GM23338 (cell line): ENCODE measurements around the gene EFNA4. TPM values are rescaled to one million over a fixed set of nuclear protein-coding genes. Genes with fewer than 3 reads are reported as not detected.
A peak's percentile ranks its signal among the peaks of the same experiment; 100 is the strongest.

Experiments
- ATAC-seq: fragments of 200-7000 bp; cut with Tn5 transposase; 3 replicates; pipeline ENCODE4 v1.9.1; 2020
- DNase-seq: peaks from one replicate; pipeline ENCODE4 v3.0.0-alpha.2; 2015; ENCODE audit warnings: low spot score
- H2AFZ ChIP-seq: fragments of 200-600 bp; sonication (generic); 2 replicates; pipeline ENCODE4 v1.8.0; 2016; ENCODE audit warnings: antibody characterized with exemption, mild to moderate bottlenecking, moderate library complexity
- H3F3A ChIP-seq: fragments of 200-600 bp; sonication (generic); replicated peaks from 2 replicates; pipeline ENCODE4 v1.8.0; 2017; ENCODE audit warnings: antibody characterized with exemption, mixed run types, low read depth
- H3K27ac ChIP-seq: fragments of 200-600 bp; sonication (generic); 2 replicates; pipeline ENCODE4 v1.6.1; 2016; ENCODE audit warnings: low read depth
- H3K27me3 ChIP-seq: fragments of 200-600 bp; sonication (generic); 2 replicates; pipeline ENCODE4 v1.8.0; 2016; ENCODE audit warnings: mild to moderate bottlenecking, mixed run types, moderate library complexity; ENCODE audit not compliant: insufficient read depth
- H3K36me3 ChIP-seq: fragments of 200-600 bp; sonication (generic); 2 replicates; pipeline ENCODE4 v1.8.0; 2016; ENCODE audit warnings: mild to moderate bottlenecking; ENCODE audit not compliant: insufficient read depth
- H3K4me1 ChIP-seq: fragments of 200-600 bp; sonication (generic); 2 replicates; pipeline ENCODE4 v1.8.0; 2016; ENCODE audit warnings: mild to moderate bottlenecking, moderate library complexity; ENCODE audit not compliant: insufficient read depth
- H3K4me2 ChIP-seq: fragments of 200-600 bp; sonication (generic); 2 replicates; pipeline ENCODE4 v1.7.1; 2017; ENCODE audit warnings: mixed run types
- H3K4me3 ChIP-seq: fragments of 200-600 bp; sonication (generic); 2 replicates; pipeline ENCODE4 v1.6.1; 2016; ENCODE audit warnings: mixed run types
- H3K79me2 ChIP-seq: fragments of 200-600 bp; sonication (generic); replicated peaks from 2 replicates; pipeline ENCODE4 v1.8.0; 2017; ENCODE audit warnings: mild to moderate bottlenecking; ENCODE audit not compliant: insufficient read depth
- H3K9me2 ChIP-seq: fragments of 200-600 bp; sonication (generic); 2 replicates; pipeline ENCODE4 v1.8.0; 2017; ENCODE audit not compliant: insufficient read depth
- H4K20me1 ChIP-seq: fragments of 200-600 bp; sonication (generic); replicated peaks from 2 replicates; pipeline ENCODE4 v1.8.0; 2017; ENCODE audit warnings: mild to moderate bottlenecking; ENCODE audit not compliant: insufficient read depth
- H3K27ac Mint-ChIP-seq: 2 replicates; pipeline ENCODE4 v1.8.0; 2020; ENCODE audit warnings: inconsistent platforms, mild to moderate bottlenecking, moderate library complexity, mixed read lengths
- H3K27me3 Mint-ChIP-seq: 3 replicates; pipeline ENCODE4 v1.8.0; 2022; ENCODE audit warnings: low read depth, mild to moderate bottlenecking, moderate library complexity, mixed read lengths, inconsistent platforms; ENCODE audit not compliant: insufficient read depth, poor library complexity
- H3K36me3 Mint-ChIP-seq: 3 replicates; pipeline ENCODE4 v1.8.0; 2021; ENCODE audit warnings: low read depth, mild to moderate bottlenecking, inconsistent platforms, moderate library complexity, mixed read lengths
- H3K4me1 Mint-ChIP-seq: 3 replicates; pipeline ENCODE4 v1.8.0; 2020; ENCODE audit warnings: mild to moderate bottlenecking, inconsistent platforms, mixed read lengths
- H3K4me3 Mint-ChIP-seq: 3 replicates; pipeline ENCODE4 v1.8.0; 2021; ENCODE audit warnings: moderate library complexity, mild to moderate bottlenecking, inconsistent platforms, mixed read lengths
- H3K9me3 Mint-ChIP-seq: 3 replicates; pipeline ENCODE4 v1.8.0; 2020; ENCODE audit warnings: moderate library complexity, mild to moderate bottlenecking, inconsistent platforms, mixed read lengths
- EZH2 ChIP-seq: fragments of 200-600 bp; sonication (generic); IDR thresholded peaks from one replicate; pipeline ENCODE4 v1.8.0; 2017; ENCODE audit warnings: antibody characterized with exemption, mild to moderate bottlenecking, low read depth; ENCODE audit not compliant: unreplicated experiment
- JUNB ChIP-seq: IDR thresholded peaks from one replicate; pipeline ENCODE4 v1.6.1; 2016; ENCODE audit warnings: antibody characterized with exemption; ENCODE audit not compliant: unreplicated experiment
- POLR2AphosphoS5 ChIP-seq: IDR thresholded peaks from 2 replicates; pipeline ENCODE4 v1.6.1; 2016; ENCODE audit warnings: antibody characterized with exemption, low read depth
- polyA plus RNA-seq: library from polyadenylated mRNA; unstranded; fragments of >200 nt; fragmentation: Nextera tagmentation; extraction: Ambion mirVana; gene quantifications from 2 replicates; pipeline ENCODE4 v1.2.1, GENCODE V29; 2016
- total RNA-seq: library from RNA; depleted of rRNA; stranded (reverse); fragments of >200 nt; shearing (Covaris generic); gene quantifications from 2 replicates; pipeline ENCODE4 v1.2.3, GENCODE V29; 2014
- TF ChIP-seq, protein P1 (sequence below): IDR thresholded peaks from one replicate; pipeline ENCODE4 v1.6.1; 2018; ENCODE audit warnings: antibody characterized with exemption; ENCODE audit not compliant: unreplicated experiment
- TF ChIP-seq, protein P2 (sequence below), 2 experiments: fragments of 200-600 bp in 1 of 2; sonication (generic) in 1 of 2; conservative IDR thresholded peaks; 2 replicates each; pipeline versions ENCODE4 v1.5.1 to v1.6.1; 2016 to 2017; ENCODE audit warnings: antibody characterized with exemption in 2 of 2, low read depth in 2 of 2, mild to moderate bottlenecking in 2 of 2, moderate library complexity in 1 of 2

Gene EFNA4
- total and polyA plus RNA-seq, 2 experiments from 2014 or later = 11.1 to 22.9 TPM

DNA sequence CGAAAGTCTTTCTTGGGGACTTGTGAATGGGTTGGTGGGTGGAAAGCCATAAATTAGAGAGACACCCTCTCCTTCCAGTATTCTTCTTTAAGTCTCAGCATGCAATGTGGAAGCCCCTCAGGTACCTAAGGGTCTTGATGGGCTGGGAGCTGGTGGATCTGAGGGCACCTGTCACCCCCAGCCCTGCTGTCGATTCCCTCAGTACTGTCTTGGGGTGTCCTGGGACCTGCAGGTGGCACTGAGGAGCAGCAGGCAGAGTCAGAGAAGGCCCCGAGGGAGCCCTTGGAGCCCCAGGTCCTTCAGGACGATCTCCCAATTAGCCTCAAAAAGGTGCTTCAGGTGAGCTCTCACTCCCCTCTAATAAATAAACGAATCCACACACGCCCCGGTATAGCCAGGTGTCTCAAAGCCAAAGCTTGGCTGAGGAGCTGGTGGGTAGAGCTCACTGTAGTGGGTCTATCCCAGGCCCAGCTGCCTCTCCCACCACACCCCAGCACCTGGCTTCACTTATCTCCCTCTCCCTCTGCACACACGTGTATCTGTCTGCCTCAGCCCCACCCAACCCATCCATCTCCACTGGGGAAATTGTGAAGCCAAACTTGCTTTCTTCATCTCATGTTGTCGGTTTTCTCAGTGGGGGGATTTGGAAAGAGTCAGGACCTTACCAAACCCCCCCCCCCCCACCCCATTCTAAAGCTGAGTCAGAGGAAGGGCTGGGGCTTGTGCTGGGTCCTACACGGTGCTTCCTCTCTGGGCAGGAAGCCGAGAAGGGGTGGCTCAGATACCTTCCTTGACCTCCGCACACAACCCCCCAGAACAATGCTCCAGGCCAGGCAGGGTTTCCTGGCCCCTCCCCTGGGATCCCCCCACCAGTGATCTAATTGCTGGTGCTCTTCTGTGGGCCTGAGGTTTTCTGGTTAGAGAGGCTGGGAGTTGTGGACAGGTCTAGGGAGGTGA lies 10.8 kb upstream of the EFNA4 start:
- Histone ChIP-seq H3K4me2 (peak overlapping the region; percentile 98), H2AFZ (no peak overlapping the region), H3K27me3 (peaks cover 24% of the 10 kb centered on the region), H4K20me1 (peaks cover 3% of the 10 kb centered on the region; the same call in 1 of the 2 replicates), H3K36me3 (no peaks in the 10 kb centered on the region), H3K27ac (no peak overlapping the region), H3K9me2 (no peaks in the 10 kb centered on the region), H3K4me3 (peak overlapping the region; percentile 90), H3F3A (peaks cover 12% of the 10 kb centered on the region; the same call in 1 of the 2 replicates), H3K4me1 (peaks cover 18% of the 10 kb centered on the region; the same call in 1 of the 2 replicates), H3K79me2 (no peaks in the 10 kb centered on the region)
- Mint-ChIP-seq H3K9me3 (no peaks in the 10 kb centered on the region; the same call in 2 of the 3 replicates), H3K27me3 (peaks cover 25% of the 10 kb centered on the region), H3K27ac (no peak overlapping the region), H3K4me3 (peak overlapping the region; percentile 76), H3K4me1 (peaks cover 33% of the 10 kb centered on the region), H3K36me3 (no peaks in the 10 kb centered on the region; the same call in 2 of the 3 replicates)
- DNase-seq = peak; percentile 46
- peak; percentile 17 for ATAC-seq
- no peak for TF ChIP-seq POLR2AphosphoS5
- TF ChIP-seq EZH2 = no peak
- TF ChIP-seq, protein P1, sequence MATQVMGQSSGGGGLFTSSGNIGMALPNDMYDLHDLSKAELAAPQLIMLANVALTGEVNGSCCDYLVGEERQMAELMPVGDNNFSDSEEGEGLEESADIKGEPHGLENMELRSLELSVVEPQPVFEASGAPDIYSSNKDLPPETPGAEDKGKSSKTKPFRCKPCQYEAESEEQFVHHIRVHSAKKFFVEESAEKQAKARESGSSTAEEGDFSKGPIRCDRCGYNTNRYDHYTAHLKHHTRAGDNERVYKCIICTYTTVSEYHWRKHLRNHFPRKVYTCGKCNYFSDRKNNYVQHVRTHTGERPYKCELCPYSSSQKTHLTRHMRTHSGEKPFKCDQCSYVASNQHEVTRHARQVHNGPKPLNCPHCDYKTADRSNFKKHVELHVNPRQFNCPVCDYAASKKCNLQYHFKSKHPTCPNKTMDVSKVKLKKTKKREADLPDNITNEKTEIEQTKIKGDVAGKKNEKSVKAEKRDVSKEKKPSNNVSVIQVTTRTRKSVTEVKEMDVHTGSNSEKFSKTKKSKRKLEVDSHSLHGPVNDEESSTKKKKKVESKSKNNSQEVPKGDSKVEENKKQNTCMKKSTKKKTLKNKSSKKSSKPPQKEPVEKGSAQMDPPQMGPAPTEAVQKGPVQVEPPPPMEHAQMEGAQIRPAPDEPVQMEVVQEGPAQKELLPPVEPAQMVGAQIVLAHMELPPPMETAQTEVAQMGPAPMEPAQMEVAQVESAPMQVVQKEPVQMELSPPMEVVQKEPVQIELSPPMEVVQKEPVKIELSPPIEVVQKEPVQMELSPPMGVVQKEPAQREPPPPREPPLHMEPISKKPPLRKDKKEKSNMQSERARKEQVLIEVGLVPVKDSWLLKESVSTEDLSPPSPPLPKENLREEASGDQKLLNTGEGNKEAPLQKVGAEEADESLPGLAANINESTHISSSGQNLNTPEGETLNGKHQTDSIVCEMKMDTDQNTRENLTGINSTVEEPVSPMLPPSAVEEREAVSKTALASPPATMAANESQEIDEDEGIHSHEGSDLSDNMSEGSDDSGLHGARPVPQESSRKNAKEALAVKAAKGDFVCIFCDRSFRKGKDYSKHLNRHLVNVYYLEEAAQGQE = no peak
- TF ChIP-seq, protein P2, sequence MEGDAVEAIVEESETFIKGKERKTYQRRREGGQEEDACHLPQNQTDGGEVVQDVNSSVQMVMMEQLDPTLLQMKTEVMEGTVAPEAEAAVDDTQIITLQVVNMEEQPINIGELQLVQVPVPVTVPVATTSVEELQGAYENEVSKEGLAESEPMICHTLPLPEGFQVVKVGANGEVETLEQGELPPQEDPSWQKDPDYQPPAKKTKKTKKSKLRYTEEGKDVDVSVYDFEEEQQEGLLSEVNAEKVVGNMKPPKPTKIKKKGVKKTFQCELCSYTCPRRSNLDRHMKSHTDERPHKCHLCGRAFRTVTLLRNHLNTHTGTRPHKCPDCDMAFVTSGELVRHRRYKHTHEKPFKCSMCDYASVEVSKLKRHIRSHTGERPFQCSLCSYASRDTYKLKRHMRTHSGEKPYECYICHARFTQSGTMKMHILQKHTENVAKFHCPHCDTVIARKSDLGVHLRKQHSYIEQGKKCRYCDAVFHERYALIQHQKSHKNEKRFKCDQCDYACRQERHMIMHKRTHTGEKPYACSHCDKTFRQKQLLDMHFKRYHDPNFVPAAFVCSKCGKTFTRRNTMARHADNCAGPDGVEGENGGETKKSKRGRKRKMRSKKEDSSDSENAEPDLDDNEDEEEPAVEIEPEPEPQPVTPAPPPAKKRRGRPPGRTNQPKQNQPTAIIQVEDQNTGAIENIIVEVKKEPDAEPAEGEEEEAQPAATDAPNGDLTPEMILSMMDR (conservative IDR thresholded peaks at IDR 0.05; ENCODE audit: low read depth in 2 of 2) = peak; percentile 32 to 61
- TF ChIP-seq JUNB = no peak

DNA sequence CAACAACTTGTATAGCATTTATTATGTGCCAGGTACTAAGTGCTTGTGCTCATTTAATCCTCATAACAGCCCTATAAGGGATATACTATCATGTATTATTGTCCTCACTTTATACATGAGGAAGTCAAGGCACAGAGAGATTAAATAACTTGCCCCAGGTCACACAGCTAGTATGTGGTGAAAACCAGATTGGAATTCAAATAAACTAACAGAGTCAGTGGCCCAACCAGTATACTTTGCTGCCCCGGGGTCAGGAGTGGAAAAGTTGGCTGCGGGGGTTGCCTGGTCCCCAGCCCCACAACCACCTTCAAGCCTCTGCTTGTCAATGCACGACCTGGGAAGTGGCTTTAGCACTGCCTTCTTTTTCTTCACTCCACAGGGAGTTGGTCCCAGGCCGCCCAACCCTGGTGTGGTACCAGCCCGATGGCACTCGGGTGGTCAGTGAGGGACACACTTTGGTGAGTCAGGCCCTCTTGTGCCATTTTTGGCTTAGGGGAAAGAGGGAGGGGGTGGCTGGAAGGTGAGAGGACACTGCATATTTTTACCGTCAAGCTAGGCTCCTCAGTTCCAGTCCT lies 9.9 kb upstream of the EFNA4 start:
- H3K9me3 Mint-ChIP-seq = no peaks in the 10 kb centered on the region; the same call in 2 of the 3 replicates
- TF ChIP-seq JUNB = no peak
- TF ChIP-seq, protein P1 = no peak
- TF ChIP-seq, protein P2 (conservative IDR thresholded peaks at IDR 0.05; ENCODE audit: low read depth in 2 of 2) = no peak
- no peak overlapping the region for H3K4me3 ChIP-seq
- no peak overlapping the region for H3K27ac ChIP-seq
- peaks cover 15% of the 10 kb centered on the region; the same call in 1 of the 2 replicates for H3K4me1 ChIP-seq
- no peak overlapping the region for H3K4me3 Mint-ChIP-seq
- H4K20me1 ChIP-seq = peaks cover 3% of the 10 kb centered on the region; the same call in 1 of the 2 replicates
- no peak overlapping the region for H3K27ac Mint-ChIP-seq
- H3K9me2 ChIP-seq = no peaks in the 10 kb centered on the region
- H3K27me3 ChIP-seq = peaks cover 24% of the 10 kb centered on the region
- no peaks in the 10 kb centered on the region; the same call in 2 of the 3 replicates for H3K36me3 Mint-ChIP-seq
- no peak overlapping the region for H3K4me2 ChIP-seq
- ATAC-seq (no peak), DNase-seq (no peak)
- no peaks in the 10 kb centered on the region for H3K79me2 ChIP-seq
- no peaks in the 10 kb centered on the region for H3K36me3 ChIP-seq
- peaks cover 25% of the 10 kb centered on the region for H3K27me3 Mint-ChIP-seq
- H3K4me1 Mint-ChIP-seq = peaks cover 24% of the 10 kb centered on the region
- H2AFZ ChIP-seq = no peak overlapping the region
- H3F3A ChIP-seq = peaks cover 12% of the 10 kb centered on the region; the same call in 1 of the 2 replicates
